ENCODE measurements around the gene ZKSCAN8.

- TF ChIP-seq CTCF (IDR thresholded peaks at IDR 0.05) (no peak), POLR2A (IDR thresholded peaks at IDR 0.05) (no peak)
These were observed 40.6 kb downstream of the ZKSCAN8 start for GRCh38 chr6:28182255-28182654.

All from esophagus squamous epithelium (tissue), 4 donors.